HCT116 (cell line): ENCODE results near the gene CLGN.

Source experiments
- EZH2 ChIP-seq: fragments of 200-600 bp; sonication (generic); IDR thresholded peaks from 2 replicates; pipeline ENCODE4 v1.6.1; 2017; ENCODE audit warnings: antibody characterized with exemption, mixed run types
- JUND ChIP-seq: IDR thresholded peaks from 2 replicates; pipeline ENCODE4 v1.6.1; 2012
- POLR2A ChIP-seq: IDR thresholded peaks from 2 replicates; pipeline ENCODE4 v1.7.0; 2011; ENCODE audit warnings: borderline replicate concordance; ENCODE audit not compliant: insufficient read depth, insufficient read length; ENCODE audit errors: extremely low read depth
- POLR2AphosphoS5 ChIP-seq: IDR thresholded peaks from 2 replicates; pipeline ENCODE4 v1.6.1; 2011; ENCODE audit warnings: mild to moderate bottlenecking, low read depth, low read length, moderate library complexity
- TF ChIP-seq, protein P1 (sequence below), 3 experiments: fragments of 200-600 bp in 1 of 3; sonication (generic) in 1 of 3; IDR thresholded peaks in 2 of 3; conservative IDR thresholded peaks in 1 of 3; 2 replicates each; pipeline ENCODE4 v1.5.1; 2012 to 2017; ENCODE audit warnings: low read depth in 2 of 3, low read length in 2 of 3, antibody characterized with exemption in 1 of 3, borderline replicate concordance in 1 of 3, control low read depth in 1 of 3, mild to moderate bottlenecking in 1 of 3, mixed read lengths in 1 of 3, mixed run types in 1 of 3, moderate library complexity in 1 of 3; ENCODE audit not compliant: insufficient read depth in 1 of 3

DNA sequence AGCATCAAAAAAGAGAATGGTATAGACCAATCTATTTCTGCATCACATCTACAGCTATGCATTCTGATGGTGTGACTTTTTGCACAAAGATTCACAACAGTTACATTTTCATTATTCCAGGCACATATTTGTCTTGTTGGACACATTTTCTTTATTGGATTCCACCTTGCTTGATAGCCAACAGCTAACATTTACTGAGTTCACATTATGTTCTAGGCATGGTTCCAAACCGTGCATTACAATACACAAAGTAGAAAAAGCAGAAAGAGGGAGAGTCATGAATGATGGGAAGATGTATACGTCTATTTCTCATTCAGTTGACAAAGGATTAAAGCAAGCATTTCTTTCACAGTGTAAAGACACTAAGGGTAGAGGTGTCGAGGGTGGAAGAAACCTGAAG is 22.9 kb upstream of the CLGN start:
- TF ChIP-seq, protein P1, sequence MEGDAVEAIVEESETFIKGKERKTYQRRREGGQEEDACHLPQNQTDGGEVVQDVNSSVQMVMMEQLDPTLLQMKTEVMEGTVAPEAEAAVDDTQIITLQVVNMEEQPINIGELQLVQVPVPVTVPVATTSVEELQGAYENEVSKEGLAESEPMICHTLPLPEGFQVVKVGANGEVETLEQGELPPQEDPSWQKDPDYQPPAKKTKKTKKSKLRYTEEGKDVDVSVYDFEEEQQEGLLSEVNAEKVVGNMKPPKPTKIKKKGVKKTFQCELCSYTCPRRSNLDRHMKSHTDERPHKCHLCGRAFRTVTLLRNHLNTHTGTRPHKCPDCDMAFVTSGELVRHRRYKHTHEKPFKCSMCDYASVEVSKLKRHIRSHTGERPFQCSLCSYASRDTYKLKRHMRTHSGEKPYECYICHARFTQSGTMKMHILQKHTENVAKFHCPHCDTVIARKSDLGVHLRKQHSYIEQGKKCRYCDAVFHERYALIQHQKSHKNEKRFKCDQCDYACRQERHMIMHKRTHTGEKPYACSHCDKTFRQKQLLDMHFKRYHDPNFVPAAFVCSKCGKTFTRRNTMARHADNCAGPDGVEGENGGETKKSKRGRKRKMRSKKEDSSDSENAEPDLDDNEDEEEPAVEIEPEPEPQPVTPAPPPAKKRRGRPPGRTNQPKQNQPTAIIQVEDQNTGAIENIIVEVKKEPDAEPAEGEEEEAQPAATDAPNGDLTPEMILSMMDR (IDR thresholded peaks at IDR 0.05 in 2 of 3, conservative IDR thresholded peaks at IDR 0.05 in 1 of 3; ENCODE audit: borderline replicate concordance in 1 of 3, insufficient read depth in 1 of 3, low read depth in 2 of 3, low read length in 2 of 3), result no peak
- TF ChIP-seq POLR2AphosphoS5 (no peak), POLR2A (no peak), EZH2 (no peak), JUND (no peak)
